ENCODE data around the gene PRXL2B. TPM values are rescaled to one million over a fixed set of nuclear protein-coding genes. Genes with fewer than 3 reads are reported as not detected.

Gene PRXL2B
- total RNA-seq, 1 donor from 2014 or later: 42.0 TPM

DNA sequence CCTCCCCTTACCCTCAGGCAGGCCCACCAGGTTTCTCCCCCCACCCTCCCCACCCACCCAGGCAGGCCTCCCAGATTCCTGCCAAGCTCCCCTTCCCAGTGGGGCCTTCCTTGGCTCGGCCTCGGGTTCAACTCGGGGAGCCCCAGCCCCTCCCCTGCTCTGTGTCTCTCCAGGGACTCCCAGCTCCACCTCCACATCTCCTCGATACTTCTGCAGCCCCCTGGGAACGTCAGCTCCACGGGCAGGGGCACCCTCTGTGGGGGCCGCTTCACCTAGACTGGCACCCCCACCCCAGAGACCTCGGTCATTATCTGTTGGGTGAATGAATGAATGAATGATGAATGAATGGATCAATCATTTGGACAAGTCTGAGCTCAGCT is 45.5 kb downstream of the PRXL2B start:
- no peak overlapping the region for H3K4me3 ChIP-seq (ENCODE audit: low read depth, low read length)
- no peak for DNase-seq (ENCODE audit: low read depth)
- no peaks in the 10 kb centered on the region for H3K36me3 ChIP-seq (ENCODE audit: control insufficient read depth, insufficient read depth, low read length)
- TF ChIP-seq, protein P1, sequence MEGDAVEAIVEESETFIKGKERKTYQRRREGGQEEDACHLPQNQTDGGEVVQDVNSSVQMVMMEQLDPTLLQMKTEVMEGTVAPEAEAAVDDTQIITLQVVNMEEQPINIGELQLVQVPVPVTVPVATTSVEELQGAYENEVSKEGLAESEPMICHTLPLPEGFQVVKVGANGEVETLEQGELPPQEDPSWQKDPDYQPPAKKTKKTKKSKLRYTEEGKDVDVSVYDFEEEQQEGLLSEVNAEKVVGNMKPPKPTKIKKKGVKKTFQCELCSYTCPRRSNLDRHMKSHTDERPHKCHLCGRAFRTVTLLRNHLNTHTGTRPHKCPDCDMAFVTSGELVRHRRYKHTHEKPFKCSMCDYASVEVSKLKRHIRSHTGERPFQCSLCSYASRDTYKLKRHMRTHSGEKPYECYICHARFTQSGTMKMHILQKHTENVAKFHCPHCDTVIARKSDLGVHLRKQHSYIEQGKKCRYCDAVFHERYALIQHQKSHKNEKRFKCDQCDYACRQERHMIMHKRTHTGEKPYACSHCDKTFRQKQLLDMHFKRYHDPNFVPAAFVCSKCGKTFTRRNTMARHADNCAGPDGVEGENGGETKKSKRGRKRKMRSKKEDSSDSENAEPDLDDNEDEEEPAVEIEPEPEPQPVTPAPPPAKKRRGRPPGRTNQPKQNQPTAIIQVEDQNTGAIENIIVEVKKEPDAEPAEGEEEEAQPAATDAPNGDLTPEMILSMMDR (IDR thresholded peaks at IDR 0.05; ENCODE audit: insufficient read depth, low read length, poor library complexity, severe bottlenecking): no peak
- H3K27me3 ChIP-seq (ENCODE audit: control insufficient read depth, insufficient read depth, low read length): peaks cover 30% of the 10 kb centered on the region

DNA sequence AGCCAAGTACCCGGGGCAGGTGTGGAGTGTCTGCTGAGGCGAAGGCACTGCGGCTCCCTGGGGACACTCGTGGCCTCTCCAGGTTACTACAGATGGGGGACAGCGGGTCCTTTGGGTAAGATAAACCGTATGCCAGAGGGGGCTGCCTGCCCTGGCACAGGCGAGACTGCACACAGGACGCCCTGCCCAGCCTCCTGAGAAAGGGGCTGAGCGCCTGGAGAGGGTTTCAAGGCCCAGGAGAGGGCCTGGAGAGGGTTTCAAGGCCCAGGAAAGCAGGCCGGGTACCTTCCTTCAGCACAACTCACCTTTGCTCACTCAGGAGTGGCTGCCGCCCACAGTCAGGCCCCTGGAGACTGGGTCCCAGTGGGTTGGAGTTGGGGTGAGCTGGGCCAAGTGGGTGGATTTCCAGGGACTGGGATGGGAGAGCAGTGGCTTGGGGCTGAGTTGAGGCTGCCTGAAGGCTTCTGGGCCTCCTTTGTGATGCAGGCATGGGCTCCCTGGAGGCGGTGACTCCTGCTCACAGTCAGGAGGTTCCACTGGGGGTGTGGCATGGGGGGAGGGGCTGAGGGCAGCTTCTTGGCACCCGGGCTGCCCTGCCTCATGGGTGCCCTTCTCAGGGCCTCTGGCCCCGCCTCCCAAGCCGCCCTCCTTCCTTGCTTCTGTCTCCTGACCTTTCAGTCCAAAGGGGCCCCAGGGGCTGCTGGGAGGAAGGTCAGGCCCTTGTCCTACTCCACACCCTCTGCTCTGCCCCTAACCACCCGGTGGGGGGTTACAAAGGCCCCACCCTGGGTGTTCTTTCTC is 46.2 kb downstream of the PRXL2B start, which contains the start of gene MMEL1:
TSS of gene MMEL1 (minus strand) at position 456 of the 801 bp plus-strand sequence. CDS start 3,532 bp downstream, outside the sequence.
- TF ChIP-seq, protein P1 (IDR thresholded peaks at IDR 0.05; ENCODE audit: insufficient read depth, low read length, poor library complexity, severe bottlenecking): no peak
- H3K27me3 ChIP-seq (ENCODE audit: control insufficient read depth, insufficient read depth, low read length): peaks cover 28% of the 10 kb centered on the region
- H3K36me3 ChIP-seq (ENCODE audit: control insufficient read depth, insufficient read depth, low read length): no peaks in the 10 kb centered on the region
- no peak for DNase-seq (ENCODE audit: low read depth)
- H3K4me3 ChIP-seq (ENCODE audit: low read depth, low read length): no peak within 1 kb of the TSS

GRCh38 chr1:2633366-2633935 is 46.9 kb downstream of the PRXL2B start:
- TF ChIP-seq, protein P1 (IDR thresholded peaks at IDR 0.05; ENCODE audit: insufficient read depth, low read length, poor library complexity, severe bottlenecking): no peak
- Histone ChIP-seq H3K4me3 (ENCODE audit: low read depth, low read length) (no peak overlapping the region), H3K36me3 (ENCODE audit: control insufficient read depth, insufficient read depth, low read length) (no peaks in the 10 kb centered on the region), H3K27me3 (ENCODE audit: control insufficient read depth, insufficient read depth, low read length) (peaks cover 23% of the 10 kb centered on the region)
- DNase-seq (ENCODE audit: low read depth): no peak

- peaks cover 19% of the 10 kb centered on the region for H3K27me3 ChIP-seq (ENCODE audit: control insufficient read depth, insufficient read depth, low read length)
- no peaks in the 10 kb centered on the region for H3K36me3 ChIP-seq (ENCODE audit: control insufficient read depth, insufficient read depth, low read length)
- TF ChIP-seq, protein P1 (IDR thresholded peaks at IDR 0.05; ENCODE audit: insufficient read depth, low read length, poor library complexity, severe bottlenecking): no peak
- no peak for DNase-seq (ENCODE audit: low read depth)
- H3K4me3 ChIP-seq (ENCODE audit: low read depth, low read length): no peak overlapping the region
These were observed 47.4 kb downstream of the PRXL2B start for GRCh38 chr1:2633936-2634491.

DNA sequence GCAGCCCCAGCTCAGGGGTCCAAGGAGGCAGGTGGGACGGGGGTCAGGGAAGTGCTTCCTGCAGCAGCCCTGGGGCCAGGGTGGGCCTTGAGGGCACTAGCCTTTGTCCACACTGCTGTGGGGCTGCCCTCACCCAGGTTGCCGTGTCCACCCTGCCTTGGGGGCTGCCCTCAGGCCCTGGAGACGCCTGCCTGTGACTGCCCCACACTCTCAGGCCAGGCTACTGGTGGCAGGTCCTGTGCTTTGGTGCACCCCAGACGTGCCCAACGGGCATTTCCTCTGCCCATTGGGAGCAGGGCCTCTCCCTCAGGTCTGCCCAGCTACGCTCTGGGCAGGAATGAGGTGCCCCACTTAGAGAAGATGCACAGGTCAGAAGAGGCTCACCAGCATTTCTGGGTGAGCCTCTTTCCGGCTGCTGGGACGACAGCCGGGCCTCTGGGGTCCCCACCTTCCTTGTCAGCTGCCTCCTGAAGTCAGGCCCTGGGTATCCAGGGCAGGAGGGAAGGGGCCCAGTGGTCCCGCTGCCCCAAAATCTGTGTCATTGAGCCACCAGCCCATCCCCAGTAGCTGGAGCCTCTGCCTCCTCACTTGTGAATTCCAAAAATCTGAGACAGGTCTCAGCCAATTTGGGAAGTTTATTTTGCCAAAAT is 48.9 kb downstream of the PRXL2B start:
- no peak for DNase-seq (ENCODE audit: low read depth)
- no peaks in the 10 kb centered on the region for H3K36me3 ChIP-seq (ENCODE audit: control insufficient read depth, insufficient read depth, low read length)
- H3K27me3 ChIP-seq (ENCODE audit: control insufficient read depth, insufficient read depth, low read length): peaks cover 6% of the 10 kb centered on the region
- H3K4me3 ChIP-seq (ENCODE audit: low read depth, low read length): no peak overlapping the region
- TF ChIP-seq, protein P1 (IDR thresholded peaks at IDR 0.05; ENCODE audit: insufficient read depth, low read length, poor library complexity, severe bottlenecking): no peak

All from kidney epithelial cell (primary cell).